Adrenal gland (tissue), 5 donors: Measurements from ENCODE around the gene PAX7.

Experiments used
- POLR2A ChIP-seq, 2 donors: fragments of 450-650 bp; IDR thresholded peaks; one replicate each; pipeline ENCODE4 v1.6.1; 2017; ENCODE audit warnings: antibody characterized with exemption in 2 of 2, mild to moderate bottlenecking in 2 of 2, moderate library complexity in 1 of 2
- TF ChIP-seq, protein P1 (sequence below), 6 experiments: fragments of 450-650 bp in 4 of 6; fragments of 200-600 bp in 2 of 6; sonication (generic) in 1 of 6; IDR thresholded peaks; 1 replicate in 5 of 6; 2 replicates in 1 of 6; pipeline versions ENCODE4 v1.5.1 to v1.8.0; 2016 to 2021; ENCODE audit warnings: antibody characterized with exemption in 6 of 6, mild to moderate bottlenecking in 2 of 6, moderate library complexity in 1 of 6
- donor health status: DM: no; HTN: no; CAD: no.

DNA sequence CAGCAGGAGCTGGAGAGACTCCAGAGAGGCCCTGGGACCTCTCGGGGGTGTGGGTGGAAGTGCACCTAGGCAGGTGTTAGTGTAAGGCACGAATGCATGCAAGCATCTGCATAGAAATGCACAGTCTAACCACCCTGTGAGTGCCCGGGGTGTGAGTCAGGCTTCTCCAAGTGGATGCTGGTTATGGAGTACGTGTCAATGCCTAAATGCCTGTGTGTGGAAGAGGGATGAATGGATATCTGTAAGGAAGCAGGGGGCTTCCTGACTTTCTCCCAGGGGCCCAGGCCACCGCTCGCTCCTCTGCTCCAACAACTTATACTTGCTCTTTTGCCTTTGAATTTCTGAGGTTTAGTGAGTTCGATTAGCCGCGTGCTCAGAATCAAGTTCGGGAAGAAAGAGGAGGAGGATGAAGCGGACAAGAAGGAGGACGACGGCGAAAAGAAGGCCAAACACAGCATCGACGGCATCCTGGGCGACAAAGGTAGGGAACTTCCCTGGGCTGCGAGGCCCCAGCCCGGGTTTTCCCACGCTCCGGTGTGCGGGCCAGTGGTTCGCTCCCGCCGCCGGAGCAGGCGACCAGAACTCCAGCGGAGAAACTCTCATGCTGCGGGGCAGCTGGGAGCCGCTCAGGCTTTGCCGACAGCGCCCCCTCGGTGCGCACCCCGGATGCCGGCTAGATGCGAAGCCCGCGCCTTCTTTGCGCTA, 5.4 kb downstream of the PAX7 start:
- TF ChIP-seq, protein P1, sequence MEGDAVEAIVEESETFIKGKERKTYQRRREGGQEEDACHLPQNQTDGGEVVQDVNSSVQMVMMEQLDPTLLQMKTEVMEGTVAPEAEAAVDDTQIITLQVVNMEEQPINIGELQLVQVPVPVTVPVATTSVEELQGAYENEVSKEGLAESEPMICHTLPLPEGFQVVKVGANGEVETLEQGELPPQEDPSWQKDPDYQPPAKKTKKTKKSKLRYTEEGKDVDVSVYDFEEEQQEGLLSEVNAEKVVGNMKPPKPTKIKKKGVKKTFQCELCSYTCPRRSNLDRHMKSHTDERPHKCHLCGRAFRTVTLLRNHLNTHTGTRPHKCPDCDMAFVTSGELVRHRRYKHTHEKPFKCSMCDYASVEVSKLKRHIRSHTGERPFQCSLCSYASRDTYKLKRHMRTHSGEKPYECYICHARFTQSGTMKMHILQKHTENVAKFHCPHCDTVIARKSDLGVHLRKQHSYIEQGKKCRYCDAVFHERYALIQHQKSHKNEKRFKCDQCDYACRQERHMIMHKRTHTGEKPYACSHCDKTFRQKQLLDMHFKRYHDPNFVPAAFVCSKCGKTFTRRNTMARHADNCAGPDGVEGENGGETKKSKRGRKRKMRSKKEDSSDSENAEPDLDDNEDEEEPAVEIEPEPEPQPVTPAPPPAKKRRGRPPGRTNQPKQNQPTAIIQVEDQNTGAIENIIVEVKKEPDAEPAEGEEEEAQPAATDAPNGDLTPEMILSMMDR (IDR thresholded peaks at IDR 0.05) = no peak
- TF ChIP-seq POLR2A (IDR thresholded peaks at IDR 0.05) = no peak
